ENCODE measurements around the gene UST. TPM values are rescaled to one million over a fixed set of nuclear protein-coding genes. Genes with fewer than 3 reads are reported as not detected.

Gene UST
- total RNA-seq, 4 donors from 2014 or later = 16.7 to 19.5 (median 18.1) TPM

DNA sequence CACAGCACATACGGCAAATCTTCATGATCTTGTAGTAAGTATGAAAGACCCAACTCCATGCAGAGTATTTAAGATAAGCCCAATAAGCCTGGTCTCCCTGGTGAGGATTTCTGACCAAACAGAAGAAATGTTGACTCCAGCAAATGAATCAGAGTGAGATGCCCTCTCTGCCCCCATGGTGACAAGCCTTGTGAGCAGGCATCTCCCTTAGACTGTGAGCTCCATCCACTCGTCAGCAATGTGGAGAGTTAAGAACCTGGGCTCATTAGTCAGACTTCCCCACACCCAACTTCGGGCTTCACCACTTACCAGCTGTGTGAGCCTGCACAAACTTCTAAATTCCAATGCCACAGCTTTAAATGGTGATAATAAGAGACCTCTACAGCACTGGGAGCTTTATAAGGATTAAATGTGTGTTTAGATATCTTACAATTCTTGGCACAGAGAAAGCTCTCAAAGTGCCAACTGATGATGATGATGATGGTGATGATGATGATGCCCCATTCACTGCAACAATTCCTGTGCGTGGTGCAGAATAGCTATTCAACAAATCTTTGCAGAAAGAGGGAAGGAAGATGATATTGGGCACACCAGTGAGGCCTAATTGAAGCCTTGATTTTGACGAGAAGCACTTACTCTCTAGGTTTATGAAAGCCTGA, 317.3 kb downstream of the UST start:
- 78% methylated on average over 5 of the region's 5 CpGs for WGBS

DNA sequence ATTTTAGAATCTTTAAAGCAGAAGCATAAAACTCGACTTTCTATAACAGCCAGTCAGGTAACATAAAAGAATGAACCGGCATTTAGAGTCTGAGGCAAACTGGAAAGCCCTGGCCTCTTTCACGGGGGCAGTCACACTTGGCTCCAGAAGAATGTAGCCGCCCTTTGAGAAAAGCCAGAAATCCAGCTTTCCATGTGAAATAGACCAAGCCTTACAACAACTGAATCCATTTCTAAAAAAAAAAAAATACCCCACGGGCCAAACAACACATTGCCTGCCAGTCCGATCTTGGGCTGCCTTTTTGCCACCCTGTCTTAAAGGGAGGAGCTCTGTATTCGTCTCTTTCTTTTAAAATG, 317.8 kb downstream of the UST start:
- TF ChIP-seq POLR2AphosphoS5 (IDR thresholded peaks at IDR 0.05) = no peak
- TF ChIP-seq POLR2A (IDR thresholded peaks at IDR 0.05) = no peak
- TF ChIP-seq, protein P1, sequence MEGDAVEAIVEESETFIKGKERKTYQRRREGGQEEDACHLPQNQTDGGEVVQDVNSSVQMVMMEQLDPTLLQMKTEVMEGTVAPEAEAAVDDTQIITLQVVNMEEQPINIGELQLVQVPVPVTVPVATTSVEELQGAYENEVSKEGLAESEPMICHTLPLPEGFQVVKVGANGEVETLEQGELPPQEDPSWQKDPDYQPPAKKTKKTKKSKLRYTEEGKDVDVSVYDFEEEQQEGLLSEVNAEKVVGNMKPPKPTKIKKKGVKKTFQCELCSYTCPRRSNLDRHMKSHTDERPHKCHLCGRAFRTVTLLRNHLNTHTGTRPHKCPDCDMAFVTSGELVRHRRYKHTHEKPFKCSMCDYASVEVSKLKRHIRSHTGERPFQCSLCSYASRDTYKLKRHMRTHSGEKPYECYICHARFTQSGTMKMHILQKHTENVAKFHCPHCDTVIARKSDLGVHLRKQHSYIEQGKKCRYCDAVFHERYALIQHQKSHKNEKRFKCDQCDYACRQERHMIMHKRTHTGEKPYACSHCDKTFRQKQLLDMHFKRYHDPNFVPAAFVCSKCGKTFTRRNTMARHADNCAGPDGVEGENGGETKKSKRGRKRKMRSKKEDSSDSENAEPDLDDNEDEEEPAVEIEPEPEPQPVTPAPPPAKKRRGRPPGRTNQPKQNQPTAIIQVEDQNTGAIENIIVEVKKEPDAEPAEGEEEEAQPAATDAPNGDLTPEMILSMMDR (IDR thresholded peaks at IDR 0.05) = no peak
- no peak for TF ChIP-seq EP300 (IDR thresholded peaks at IDR 0.05)
- Histone ChIP-seq H3K36me3 (no peaks in the 10 kb centered on the region), H3K9me3 (no peaks in the 10 kb centered on the region), H3K4me1 (peaks cover 24% of the 10 kb centered on the region), H3K27ac (no peak overlapping the region), H3K4me3 (no peak overlapping the region), H3K27me3 (no peaks in the 10 kb centered on the region)
- 74% methylated on average over 7 of the region's 7 CpGs for WGBS
- no peak for DNase-seq (ENCODE audit: low spot score in 2 of 2)

More for the DNA sequence above, 317.3 kb downstream of the UST start:
- no peak overlapping the region for H3K4me3 ChIP-seq
- no peak for TF ChIP-seq EP300 (IDR thresholded peaks at IDR 0.05)
- no peak for TF ChIP-seq POLR2AphosphoS5 (IDR thresholded peaks at IDR 0.05)
- TF ChIP-seq POLR2A (IDR thresholded peaks at IDR 0.05) = no peak
- TF ChIP-seq, protein P1 (IDR thresholded peaks at IDR 0.05) = no peak
- no peaks in the 10 kb centered on the region for H3K9me3 ChIP-seq
- H3K27ac ChIP-seq = no peak overlapping the region
- H3K27me3 ChIP-seq = no peaks in the 10 kb centered on the region
- no peaks in the 10 kb centered on the region for H3K36me3 ChIP-seq
- no peak for DNase-seq (ENCODE audit: low spot score in 2 of 2)
- peaks cover 24% of the 10 kb centered on the region for H3K4me1 ChIP-seq

DNA sequence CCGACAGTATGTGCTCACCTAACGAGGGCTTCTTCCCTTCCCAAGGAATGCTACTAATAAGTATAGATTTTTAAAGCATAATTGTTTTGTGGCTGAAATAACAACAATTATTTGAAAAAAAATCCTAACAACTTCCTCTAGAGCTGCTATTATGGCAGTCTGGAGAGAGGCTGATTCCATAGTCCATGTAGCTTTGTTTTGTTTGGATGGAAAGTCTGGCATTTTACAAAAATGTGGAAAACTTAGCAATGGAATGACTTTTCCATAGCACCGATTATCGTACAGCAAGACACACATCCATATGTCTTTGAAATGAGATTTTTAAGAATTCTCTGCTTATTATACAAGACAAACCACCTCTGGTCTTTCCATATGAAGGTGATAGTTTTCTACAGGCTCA, 318.3 kb downstream of the UST start:
- H3K36me3 ChIP-seq = no peaks in the 10 kb centered on the region
- TF ChIP-seq POLR2A (IDR thresholded peaks at IDR 0.05) (no peak), EP300 (IDR thresholded peaks at IDR 0.05) (no peak), POLR2AphosphoS5 (IDR thresholded peaks at IDR 0.05) (no peak)
- TF ChIP-seq, protein P1 (IDR thresholded peaks at IDR 0.05) = no peak
- WGBS = 87% methylated on average over 4 of the region's 4 CpGs

DNA sequence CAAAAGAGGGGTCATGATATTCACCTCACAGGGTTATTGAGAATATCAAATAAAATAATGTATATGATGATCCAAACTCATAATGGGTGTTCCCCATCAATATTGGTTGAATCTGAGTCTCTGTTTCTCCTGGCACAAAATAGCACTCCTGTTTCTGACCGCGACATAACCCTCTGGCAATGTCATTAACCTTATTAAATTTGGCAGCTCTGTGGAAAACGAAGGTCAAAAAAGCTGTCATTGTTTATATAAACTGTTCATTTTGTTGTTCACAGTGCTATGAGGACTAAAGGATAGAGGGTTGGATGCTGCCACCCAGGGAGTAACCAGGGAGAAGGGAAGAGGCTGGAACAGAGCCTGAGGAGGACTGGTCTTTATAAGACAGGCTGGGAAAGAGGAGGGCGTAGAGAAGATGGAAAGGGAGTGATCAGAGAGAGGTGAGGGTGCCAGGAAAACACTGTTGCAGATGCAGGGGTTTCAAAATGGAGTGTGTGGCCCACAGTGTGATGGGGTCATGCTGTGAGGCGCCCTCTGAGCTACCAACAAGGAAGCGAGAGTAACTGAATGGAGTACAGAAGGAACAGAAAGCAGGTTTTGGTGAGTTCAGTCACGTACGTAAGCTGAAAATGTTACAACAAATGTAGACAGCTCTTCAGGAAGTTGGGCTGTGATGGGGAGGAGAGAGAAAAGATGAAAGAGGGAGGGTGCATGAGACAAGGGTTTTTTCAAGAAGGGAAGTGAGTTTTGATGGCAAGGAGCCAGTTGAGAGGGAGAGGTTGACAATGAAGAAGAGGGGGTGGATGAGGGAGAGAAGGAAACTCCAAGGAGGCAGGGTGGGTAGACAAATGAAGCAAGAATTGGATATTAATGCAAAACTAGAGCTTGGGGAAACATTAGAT, 319.1 kb downstream of the UST start:
- DNase-seq (ENCODE audit: low spot score in 2 of 2) = no peak
- no peaks in the 10 kb centered on the region for H3K9me3 ChIP-seq
- no peak overlapping the region for H3K27ac ChIP-seq
- H3K27me3 ChIP-seq = no peaks in the 10 kb centered on the region
- 80% methylated on average over 8 of the region's 8 CpGs for WGBS
- no peak overlapping the region for H3K4me3 ChIP-seq
- no peaks in the 10 kb centered on the region for H3K36me3 ChIP-seq
- H3K4me1 ChIP-seq = peaks cover 17% of the 10 kb centered on the region
- TF ChIP-seq EP300 (IDR thresholded peaks at IDR 0.05) (no peak), POLR2A (IDR thresholded peaks at IDR 0.05) (no peak), POLR2AphosphoS5 (IDR thresholded peaks at IDR 0.05) (no peak)
- TF ChIP-seq, protein P1 (IDR thresholded peaks at IDR 0.05) = no peak

More for the DNA sequence above, 318.3 kb downstream of the UST start:
- no peak for DNase-seq (ENCODE audit: low spot score in 2 of 2)
- Histone ChIP-seq H3K4me3 (no peak overlapping the region), H3K27me3 (no peaks in the 10 kb centered on the region), H3K9me3 (no peaks in the 10 kb centered on the region), H3K27ac (no peak overlapping the region), H3K4me1 (peaks cover 24% of the 10 kb centered on the region)

DNA sequence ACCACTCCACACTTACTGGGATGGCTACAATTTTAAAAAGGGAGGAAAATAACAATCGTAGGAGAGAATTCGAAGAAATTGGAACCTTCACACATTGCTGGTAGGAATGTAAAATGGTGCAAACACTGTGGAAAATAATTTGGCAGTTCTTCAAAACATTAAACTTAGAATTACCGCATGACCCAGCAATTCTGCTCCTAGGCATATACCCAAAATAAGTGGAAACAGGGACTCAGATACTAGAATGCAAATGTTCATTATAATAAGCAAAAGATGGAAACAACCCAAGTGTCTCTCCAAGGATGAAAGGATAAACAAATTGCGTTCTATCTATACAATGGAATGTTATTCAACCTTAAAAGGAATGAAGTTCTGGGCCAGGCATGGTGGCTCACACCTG, 325.2 kb downstream of the UST start:
- Histone ChIP-seq H3K4me1 (no peaks in the 10 kb centered on the region), H3K27me3 (no peaks in the 10 kb centered on the region), H3K27ac (no peak overlapping the region), H3K36me3 (peaks cover 6% of the 10 kb centered on the region), H3K9me3 (no peaks in the 10 kb centered on the region), H3K4me3 (no peak overlapping the region)
- 87% methylated on average over 4 of the region's 4 CpGs for WGBS
- no peak for DNase-seq (ENCODE audit: low spot score in 2 of 2)
- no peak for TF ChIP-seq POLR2A (IDR thresholded peaks at IDR 0.05)
- TF ChIP-seq POLR2AphosphoS5 (IDR thresholded peaks at IDR 0.05) = no peak
- TF ChIP-seq, protein P1 (IDR thresholded peaks at IDR 0.05) = no peak
- TF ChIP-seq EP300 (IDR thresholded peaks at IDR 0.05) = no peak
